K562 (cell line): Measurements from ENCODE around the gene AHCYL2. TPM values are rescaled to one million over a fixed set of nuclear protein-coding genes. Genes with fewer than 3 reads are reported as not detected.

Experiments
- CHD1 ChIP-seq: fragments of 200-600 bp; sonication (generic); IDR thresholded peaks from one replicate; pipeline ENCODE4 v1.6.1; 2012; ENCODE audit warnings: mild to moderate bottlenecking, moderate library complexity, low read length, inconsistent platforms
- DDX20 ChIP-seq: fragments of 450-650 bp; IDR thresholded peaks from 2 replicates; pipeline ENCODE4 v1.6.1; 2016; ENCODE audit warnings: missing genetic modification characterization, low read depth, mild to moderate bottlenecking, missing compliant biosample characterization, moderate library complexity
- DEAF1 ChIP-seq: fragments of 450-650 bp; formaldehyde crosslinking; IDR thresholded peaks from 2 replicates; pipeline ENCODE4 v1.4.0; 2020; ENCODE audit warnings: mild to moderate bottlenecking, moderate library complexity
- GATAD2B ChIP-seq: fragments of 450-650 bp; IDR thresholded peaks from 2 replicates; pipeline ENCODE4 v1.6.1; 2017; ENCODE audit warnings: mild to moderate bottlenecking, borderline replicate concordance
- MYBL2 ChIP-seq, 2 experiments: fragments of 450-650 bp in 1 of 2; sonication (generic) in 1 of 2; formaldehyde crosslinking in 1 of 2; IDR thresholded peaks; 2 replicates each; pipeline versions ENCODE4 v1.6.1 to v1.8.1; 2017 to 2022; ENCODE audit warnings: borderline replicate concordance in 1 of 2, inconsistent platforms in 1 of 2, low read depth in 1 of 2, mild to moderate bottlenecking in 1 of 2, missing genetic modification reagents in 1 of 2, moderate library complexity in 1 of 2
- NR2F6 ChIP-seq: fragments of 450-650 bp; formaldehyde crosslinking; IDR thresholded peaks from 2 replicates; pipeline ENCODE4 v1.4.0; 2020; ENCODE audit warnings: mild to moderate bottlenecking
- RBM34 ChIP-seq: fragments of 200-400 bp; formaldehyde crosslinking; IDR thresholded peaks from 2 replicates; pipeline ENCODE4 v1.6.1; 2018; ENCODE audit warnings: low read length, borderline replicate concordance; ENCODE audit not compliant: insufficient read depth
- TEAD1 ChIP-seq, 2 experiments: fragments of 450-650 bp in 1 of 2; sonication (generic) in 1 of 2; formaldehyde crosslinking; IDR thresholded peaks; 2 replicates each; pipeline versions ENCODE4 v1.4.0 to v1.8.0; 2020 to 2022; ENCODE audit warnings: mild to moderate bottlenecking in 2 of 2, missing genetic modification reagents in 1 of 2
- TEAD4 ChIP-seq, 2 experiments: sonication (generic) in 1 of 2; formaldehyde crosslinking in 1 of 2; IDR thresholded peaks; 2 replicates each; pipeline versions ENCODE4 v1.6.1 to v1.8.0; 2012 to 2022; ENCODE audit warnings: borderline replicate concordance in 1 of 2, inconsistent platforms in 1 of 2, low read length in 1 of 2, mild to moderate bottlenecking in 1 of 2, missing genetic modification reagents in 1 of 2
- polyA plus RNA-seq, 8 experiments: library from polyadenylated mRNA; depleted of rRNA in 4 of 8; stranded (reverse) in 5 of 8; unstranded in 3 of 8; fragments of >200 nt; fragmentation: Nextera tagmentation in 2 of 8; fragmentation: Illumina TruSeq in 1 of 8; extraction: Ambion mirVana in 2 of 8; extraction: Trizol in 1 of 8; gene quantifications; 2 replicates each; pipeline versions ENCODE4 v1.2.1 to v1.2.3, GENCODE V29; 2011 to 2014; ENCODE audit warnings: inconsistent platforms in 1 of 8, missing spikeins in 1 of 8
- total RNA-seq, 7 experiments: library from RNA; depleted of rRNA in 6 of 7; stranded (reverse); fragments of >200 nt in 6 of 7; fragmentation: Illumina TruSeq in 2 of 7; extraction: Trizol in 2 of 7; gene quantifications; 2 replicates each; pipeline versions ENCODE4 v1.2.1 to v1.2.3, GENCODE V29; 2011 to 2021; ENCODE audit warnings: low replicate concordance in 1 of 7
- TF ChIP-seq, protein P1 (sequence below): IDR thresholded peaks from 2 replicates; pipeline ENCODE4 v1.6.1; 2012; ENCODE audit warnings: low read depth, low read length, improper control_type of control experiment, borderline replicate concordance
- TF ChIP-seq, protein P2 (sequence below): fragments of 450-650 bp; IDR thresholded peaks from 2 replicates; pipeline ENCODE4 v1.6.1; 2016; ENCODE audit warnings: mild to moderate bottlenecking, moderate library complexity

AHCYL2 gene
- total and polyA plus RNA-seq, 9 of the 15 experiments (the other 6 are each of a cell fraction or from before 2014, with no cell fraction given): 0.93 to 10.5 (median 5.2) TPM

DNA sequence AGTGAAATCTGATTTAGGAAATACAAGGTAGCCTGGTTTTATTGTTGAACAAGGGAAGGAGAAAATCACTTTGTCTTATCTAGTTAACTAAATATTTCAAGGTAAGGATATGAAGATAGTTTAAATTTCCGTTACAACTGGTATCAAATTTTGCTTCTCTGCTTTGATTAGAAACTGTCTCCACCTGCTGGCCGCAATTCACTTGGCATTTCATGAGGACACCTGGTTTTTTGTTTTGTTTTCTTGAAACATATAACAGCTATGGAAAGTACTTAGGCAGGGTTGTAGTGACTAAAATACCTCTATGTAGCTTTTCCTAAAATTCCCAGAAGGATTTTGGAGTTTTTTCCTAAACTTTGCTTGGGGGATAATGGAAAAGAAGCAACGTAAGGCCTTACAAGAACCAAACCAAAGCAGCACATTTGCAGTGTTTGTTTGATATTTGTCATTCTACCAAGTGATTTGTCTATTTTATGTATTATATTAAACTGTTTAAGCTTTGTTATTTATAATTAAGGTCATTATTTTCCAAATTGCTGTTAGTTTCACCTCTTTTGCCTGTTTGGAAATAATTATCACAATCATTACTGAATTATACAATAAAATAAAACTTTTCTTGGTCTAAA lies 73.6 kb downstream of the AHCYL2 start (continued):
- no peak for TF ChIP-seq GATAD2B
- no peak for TF ChIP-seq NR2F6 (CRISPR knock-in tag)
- TF ChIP-seq TEAD4 (IDR thresholded peaks at IDR 0.05; ENCODE audit: low read length): peak; percentile 55; the same call in 1 of the 2 replicates
- TF ChIP-seq TEAD4 (CRISPR knock-in tag; IDR thresholded peaks at IDR 0.05; ENCODE audit: borderline replicate concordance): no peak
- TF ChIP-seq, protein P1, sequence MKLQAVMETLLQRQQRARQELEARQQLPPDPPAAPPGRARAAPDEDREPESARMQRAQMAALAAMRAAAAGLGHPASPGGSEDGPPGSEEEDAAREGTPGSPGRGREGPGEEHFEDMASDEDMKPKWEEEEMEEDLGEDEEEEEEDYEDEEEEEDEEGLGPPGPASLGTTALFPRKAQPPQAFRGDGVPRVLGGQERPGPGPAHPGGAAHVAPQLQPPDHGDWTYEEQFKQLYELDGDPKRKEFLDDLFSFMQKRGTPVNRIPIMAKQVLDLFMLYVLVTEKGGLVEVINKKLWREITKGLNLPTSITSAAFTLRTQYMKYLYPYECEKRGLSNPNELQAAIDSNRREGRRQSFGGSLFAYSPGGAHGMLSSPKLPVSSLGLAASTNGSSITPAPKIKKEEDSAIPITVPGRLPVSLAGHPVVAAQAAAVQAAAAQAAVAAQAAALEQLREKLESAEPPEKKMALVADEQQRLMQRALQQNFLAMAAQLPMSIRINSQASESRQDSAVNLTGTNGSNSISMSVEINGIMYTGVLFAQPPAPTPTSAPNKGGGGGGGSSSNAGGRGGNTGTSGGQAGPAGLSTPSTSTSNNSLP: peak; percentile 97
- TF ChIP-seq, protein P2, sequence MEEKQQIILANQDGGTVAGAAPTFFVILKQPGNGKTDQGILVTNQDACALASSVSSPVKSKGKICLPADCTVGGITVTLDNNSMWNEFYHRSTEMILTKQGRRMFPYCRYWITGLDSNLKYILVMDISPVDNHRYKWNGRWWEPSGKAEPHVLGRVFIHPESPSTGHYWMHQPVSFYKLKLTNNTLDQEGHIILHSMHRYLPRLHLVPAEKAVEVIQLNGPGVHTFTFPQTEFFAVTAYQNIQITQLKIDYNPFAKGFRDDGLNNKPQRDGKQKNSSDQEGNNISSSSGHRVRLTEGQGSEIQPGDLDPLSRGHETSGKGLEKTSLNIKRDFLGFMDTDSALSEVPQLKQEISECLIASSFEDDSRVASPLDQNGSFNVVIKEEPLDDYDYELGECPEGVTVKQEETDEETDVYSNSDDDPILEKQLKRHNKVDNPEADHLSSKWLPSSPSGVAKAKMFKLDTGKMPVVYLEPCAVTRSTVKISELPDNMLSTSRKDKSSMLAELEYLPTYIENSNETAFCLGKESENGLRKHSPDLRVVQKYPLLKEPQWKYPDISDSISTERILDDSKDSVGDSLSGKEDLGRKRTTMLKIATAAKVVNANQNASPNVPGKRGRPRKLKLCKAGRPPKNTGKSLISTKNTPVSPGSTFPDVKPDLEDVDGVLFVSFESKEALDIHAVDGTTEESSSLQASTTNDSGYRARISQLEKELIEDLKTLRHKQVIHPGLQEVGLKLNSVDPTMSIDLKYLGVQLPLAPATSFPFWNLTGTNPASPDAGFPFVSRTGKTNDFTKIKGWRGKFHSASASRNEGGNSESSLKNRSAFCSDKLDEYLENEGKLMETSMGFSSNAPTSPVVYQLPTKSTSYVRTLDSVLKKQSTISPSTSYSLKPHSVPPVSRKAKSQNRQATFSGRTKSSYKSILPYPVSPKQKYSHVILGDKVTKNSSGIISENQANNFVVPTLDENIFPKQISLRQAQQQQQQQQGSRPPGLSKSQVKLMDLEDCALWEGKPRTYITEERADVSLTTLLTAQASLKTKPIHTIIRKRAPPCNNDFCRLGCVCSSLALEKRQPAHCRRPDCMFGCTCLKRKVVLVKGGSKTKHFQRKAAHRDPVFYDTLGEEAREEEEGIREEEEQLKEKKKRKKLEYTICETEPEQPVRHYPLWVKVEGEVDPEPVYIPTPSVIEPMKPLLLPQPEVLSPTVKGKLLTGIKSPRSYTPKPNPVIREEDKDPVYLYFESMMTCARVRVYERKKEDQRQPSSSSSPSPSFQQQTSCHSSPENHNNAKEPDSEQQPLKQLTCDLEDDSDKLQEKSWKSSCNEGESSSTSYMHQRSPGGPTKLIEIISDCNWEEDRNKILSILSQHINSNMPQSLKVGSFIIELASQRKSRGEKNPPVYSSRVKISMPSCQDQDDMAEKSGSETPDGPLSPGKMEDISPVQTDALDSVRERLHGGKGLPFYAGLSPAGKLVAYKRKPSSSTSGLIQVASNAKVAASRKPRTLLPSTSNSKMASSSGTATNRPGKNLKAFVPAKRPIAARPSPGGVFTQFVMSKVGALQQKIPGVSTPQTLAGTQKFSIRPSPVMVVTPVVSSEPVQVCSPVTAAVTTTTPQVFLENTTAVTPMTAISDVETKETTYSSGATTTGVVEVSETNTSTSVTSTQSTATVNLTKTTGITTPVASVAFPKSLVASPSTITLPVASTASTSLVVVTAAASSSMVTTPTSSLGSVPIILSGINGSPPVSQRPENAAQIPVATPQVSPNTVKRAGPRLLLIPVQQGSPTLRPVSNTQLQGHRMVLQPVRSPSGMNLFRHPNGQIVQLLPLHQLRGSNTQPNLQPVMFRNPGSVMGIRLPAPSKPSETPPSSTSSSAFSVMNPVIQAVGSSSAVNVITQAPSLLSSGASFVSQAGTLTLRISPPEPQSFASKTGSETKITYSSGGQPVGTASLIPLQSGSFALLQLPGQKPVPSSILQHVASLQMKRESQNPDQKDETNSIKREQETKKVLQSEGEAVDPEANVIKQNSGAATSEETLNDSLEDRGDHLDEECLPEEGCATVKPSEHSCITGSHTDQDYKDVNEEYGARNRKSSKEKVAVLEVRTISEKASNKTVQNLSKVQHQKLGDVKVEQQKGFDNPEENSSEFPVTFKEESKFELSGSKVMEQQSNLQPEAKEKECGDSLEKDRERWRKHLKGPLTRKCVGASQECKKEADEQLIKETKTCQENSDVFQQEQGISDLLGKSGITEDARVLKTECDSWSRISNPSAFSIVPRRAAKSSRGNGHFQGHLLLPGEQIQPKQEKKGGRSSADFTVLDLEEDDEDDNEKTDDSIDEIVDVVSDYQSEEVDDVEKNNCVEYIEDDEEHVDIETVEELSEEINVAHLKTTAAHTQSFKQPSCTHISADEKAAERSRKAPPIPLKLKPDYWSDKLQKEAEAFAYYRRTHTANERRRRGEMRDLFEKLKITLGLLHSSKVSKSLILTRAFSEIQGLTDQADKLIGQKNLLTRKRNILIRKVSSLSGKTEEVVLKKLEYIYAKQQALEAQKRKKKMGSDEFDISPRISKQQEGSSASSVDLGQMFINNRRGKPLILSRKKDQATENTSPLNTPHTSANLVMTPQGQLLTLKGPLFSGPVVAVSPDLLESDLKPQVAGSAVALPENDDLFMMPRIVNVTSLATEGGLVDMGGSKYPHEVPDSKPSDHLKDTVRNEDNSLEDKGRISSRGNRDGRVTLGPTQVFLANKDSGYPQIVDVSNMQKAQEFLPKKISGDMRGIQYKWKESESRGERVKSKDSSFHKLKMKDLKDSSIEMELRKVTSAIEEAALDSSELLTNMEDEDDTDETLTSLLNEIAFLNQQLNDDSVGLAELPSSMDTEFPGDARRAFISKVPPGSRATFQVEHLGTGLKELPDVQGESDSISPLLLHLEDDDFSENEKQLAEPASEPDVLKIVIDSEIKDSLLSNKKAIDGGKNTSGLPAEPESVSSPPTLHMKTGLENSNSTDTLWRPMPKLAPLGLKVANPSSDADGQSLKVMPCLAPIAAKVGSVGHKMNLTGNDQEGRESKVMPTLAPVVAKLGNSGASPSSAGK: no peak
- TF ChIP-seq MYBL2 (IDR thresholded peaks at IDR 0.05; ENCODE audit: low read depth): peak; percentile 64; the same call in 1 of the 2 replicates
- TF ChIP-seq MYBL2 (CRISPR knock-in tag; IDR thresholded peaks at IDR 0.05; ENCODE audit: borderline replicate concordance): no peak
- no peak for TF ChIP-seq TEAD1 (CRISPR knock-in tag; IDR thresholded peaks at IDR 0.05)
- no peak for TF ChIP-seq DDX20 (tag)
- no peak for TF ChIP-seq CHD1
- peak; percentile 87 for TF ChIP-seq DEAF1 (CRISPR knock-in tag)
- TF ChIP-seq RBM34: no peak
